ENCODE data around the gene FAM72C. TPM values are rescaled to one million over a fixed set of nuclear protein-coding genes. Genes with fewer than 3 reads are reported as not detected.
"Not testable (repeated sequence)": the region's sequence is repeated elsewhere in the genome, so short reads cannot be mapped to it uniquely, and the experiment has no call there.

FAM72C gene
- total and polyA plus RNA-seq, 2 of the 8 experiments (the other 6 are each of a cell fraction or from before 2014, with no cell fraction given), result 1.9 to 6.3 TPM

GRCh38 chr1:143943319-143943978 lies 28.3 kb downstream of the FAM72C start:
- H4K20me1 ChIP-seq (replicated peaks in 1 of 2; ENCODE audit: control insufficient read depth in 1 of 2, insufficient read depth in 2 of 2, low read length in 2 of 2); H2BK12ac ChIP-seq (ENCODE audit: low read depth, low read length); H2AK5ac ChIP-seq (ENCODE audit: low read depth, low read length); H2AFZ ChIP-seq (ENCODE audit: low read length); H3K4me1 ChIP-seq (replicated peaks in 1 of 4; ENCODE audit: control insufficient read depth in 3 of 4, insufficient read depth in 4 of 4, low read length in 3 of 4); H3K14ac ChIP-seq (ENCODE audit: insufficient read length); H4K91ac ChIP-seq (replicated peaks; ENCODE audit: insufficient read length, low read length); H3K36me3 ChIP-seq (ENCODE audit: control insufficient read depth in 2 of 4, insufficient read depth in 4 of 4, low read length in 3 of 4); CTCF ChIA-PET (ENCODE audit: partially characterized antibody); H3K9me3 ChIP-seq (ENCODE audit: insufficient read depth in 2 of 2, low read depth in 1 of 2, low read length in 1 of 2); H2BK120ac ChIP-seq (replicated peaks; ENCODE audit: low read depth, low read length); H3K23ac ChIP-seq (ENCODE audit: insufficient read length); H3K27me3 ChIP-seq (replicated peaks in 1 of 4; ENCODE audit: control insufficient read depth in 3 of 4, extremely low read depth in 1 of 4, insufficient read depth in 3 of 4, low read length in 3 of 4); H3K4ac ChIP-seq (replicated peaks; ENCODE audit: insufficient read length, low read depth, low read length); H3K9ac ChIP-seq (replicated peaks in 1 of 4; ENCODE audit: extremely low read depth in 1 of 4, low read depth in 3 of 4, low read length in 3 of 4); DNase-seq (ENCODE audit: low read depth in 1 of 2, low spot score in 2 of 2); H3K4me3 ChIP-seq (ENCODE audit: extremely low read depth in 1 of 4, insufficient read depth in 2 of 4, low read depth in 3 of 4, low read length in 4 of 4); H3K79me1 ChIP-seq (ENCODE audit: low read depth, low read length); H2BK5ac ChIP-seq (ENCODE audit: low read depth, low read length); POLR2A ChIA-PET (ENCODE audit: partially characterized antibody); H2BK15ac ChIP-seq (ENCODE audit: low read length); H3K4me2 ChIP-seq (ENCODE audit: insufficient read depth in 1 of 2, low read depth in 2 of 2, low read length in 2 of 2); H3K27ac ChIP-seq (ENCODE audit: low read depth, low read length); H2BK20ac ChIP-seq (ENCODE audit: low read length); H4K5ac ChIP-seq (ENCODE audit: insufficient read length, low read depth, low read length); H3K18ac ChIP-seq (ENCODE audit: extremely low read depth, low read length); H3K79me2 ChIP-seq (ENCODE audit: control insufficient read depth in 1 of 2, insufficient read depth in 2 of 2, low read length in 2 of 2); H4K8ac ChIP-seq (ENCODE audit: extremely low read depth, insufficient read depth, low read length); FAIRE-seq; H3K56ac ChIP-seq (replicated peaks; ENCODE audit: insufficient read length, low read depth, low read length); H3K23me2 ChIP-seq (ENCODE audit: low read depth, low read length): not testable (repeated sequence)
- no CpG with 5 or more reads among the region's 7 CpGs for WGBS, 2 experiments (ENCODE audit: extremely low coverage in 1 of 2, insufficient coverage in 1 of 2, insufficient read length in 1 of 2, insufficient replicate concordance in 2 of 2, low coverage in 1 of 2, low lambda C conversion rate in 2 of 2, missing lambda C conversion rate in 1 of 2)

- H4K8ac ChIP-seq (ENCODE audit: extremely low read depth, insufficient read depth, low read length); H3K23ac ChIP-seq (ENCODE audit: insufficient read length); H2BK12ac ChIP-seq (ENCODE audit: low read depth, low read length); H2AFZ ChIP-seq (ENCODE audit: low read length); H2BK120ac ChIP-seq (replicated peaks; ENCODE audit: low read depth, low read length); H3K27me3 ChIP-seq (replicated peaks in 1 of 4; ENCODE audit: control insufficient read depth in 3 of 4, extremely low read depth in 1 of 4, insufficient read depth in 3 of 4, low read length in 3 of 4); H3K9ac ChIP-seq (replicated peaks in 1 of 4; ENCODE audit: extremely low read depth in 1 of 4, low read depth in 3 of 4, low read length in 3 of 4); H3K4ac ChIP-seq (replicated peaks; ENCODE audit: insufficient read length, low read depth, low read length); H2AK5ac ChIP-seq (ENCODE audit: low read depth, low read length); H4K5ac ChIP-seq (ENCODE audit: insufficient read length, low read depth, low read length); FAIRE-seq; H3K4me1 ChIP-seq (replicated peaks in 1 of 4; ENCODE audit: control insufficient read depth in 3 of 4, insufficient read depth in 4 of 4, low read length in 3 of 4); H3K14ac ChIP-seq (ENCODE audit: insufficient read length); H2BK20ac ChIP-seq (ENCODE audit: low read length); H3K4me3 ChIP-seq (ENCODE audit: extremely low read depth in 1 of 4, insufficient read depth in 2 of 4, low read depth in 3 of 4, low read length in 4 of 4); H3K79me1 ChIP-seq (ENCODE audit: low read depth, low read length); H3K4me2 ChIP-seq (ENCODE audit: insufficient read depth in 1 of 2, low read depth in 2 of 2, low read length in 2 of 2); H3K79me2 ChIP-seq (ENCODE audit: control insufficient read depth in 1 of 2, insufficient read depth in 2 of 2, low read length in 2 of 2); H3K18ac ChIP-seq (ENCODE audit: extremely low read depth, low read length); H3K23me2 ChIP-seq (ENCODE audit: low read depth, low read length); H4K91ac ChIP-seq (replicated peaks; ENCODE audit: insufficient read length, low read length); DNase-seq (ENCODE audit: low read depth in 1 of 2, low spot score in 2 of 2); H3K36me3 ChIP-seq (ENCODE audit: control insufficient read depth in 2 of 4, insufficient read depth in 4 of 4, low read length in 3 of 4); H3K56ac ChIP-seq (replicated peaks; ENCODE audit: insufficient read length, low read depth, low read length); H3K27ac ChIP-seq (ENCODE audit: low read depth, low read length); POLR2A ChIA-PET (ENCODE audit: partially characterized antibody); H2BK5ac ChIP-seq (ENCODE audit: low read depth, low read length); H3K9me3 ChIP-seq (ENCODE audit: insufficient read depth in 2 of 2, low read depth in 1 of 2, low read length in 1 of 2); H2BK15ac ChIP-seq (ENCODE audit: low read length); H4K20me1 ChIP-seq (replicated peaks in 1 of 2; ENCODE audit: control insufficient read depth in 1 of 2, insufficient read depth in 2 of 2, low read length in 2 of 2); CTCF ChIA-PET (ENCODE audit: partially characterized antibody): not testable (repeated sequence)
- no CpG with 5 or more reads among the region's 1 CpG for WGBS, 2 experiments (ENCODE audit: extremely low coverage in 1 of 2, insufficient coverage in 1 of 2, insufficient read length in 1 of 2, insufficient replicate concordance in 2 of 2, low coverage in 1 of 2, low lambda C conversion rate in 2 of 2, missing lambda C conversion rate in 1 of 2)
Observed at GRCh38 chr1:143942238-143942860, 29.4 kb downstream of the FAM72C start.
